Hepatocyte (in vitro differentiated cells): ENCODE measurements around the gene CAPN8.

Source experiments
- CTCF ChIP-seq: fragments of 200-600 bp; sonication (generic); IDR thresholded peaks from 2 replicates; pipeline ENCODE4 v1.5.1; 2016; ENCODE audit warnings: antibody characterized with exemption, mild to moderate bottlenecking; ENCODE audit not compliant: poor library complexity
- EZH2 ChIP-seq: fragments of 200-600 bp; sonication (generic); IDR thresholded peaks from 2 replicates; pipeline ENCODE4 v1.6.1; 2016; ENCODE audit warnings: antibody characterized with exemption, mild to moderate bottlenecking, borderline replicate concordance

- TF ChIP-seq CTCF (no peak), EZH2 (no peak)
Observed at GRCh38 chr1:223654083-223654482, 11.4 kb downstream of the CAPN8 start.
